Endothelial cell of umbilical vein (primary cell): ENCODE results near the gene GPHA2. TPM values are rescaled to one million over a fixed set of nuclear protein-coding genes. Genes with fewer than 3 reads are reported as not detected.

ENCODE experiments used
- BruUV-seq: library from RNA; stranded (reverse); fragments of 400-500 nt; replicated peaks from 2 replicates; lab custom pipeline; 2021; lab: Mats Ljungman, UMichigan
- CTCF ChIA-PET: fragments of 300-600, 350-600 bp; sonication (Branson Sonifier 250); formaldehyde crosslinking; loops from one replicate; lab custom pipeline; 2021; ENCODE audit warnings: antibody characterized with exemption, inconsistent platforms; lab: Charles Lee
- POLR2A ChIA-PET: fragments of 300-600, 350-600 bp; sonication (Branson Sonifier 250); formaldehyde crosslinking; loops from one replicate; lab custom pipeline; 2021; ENCODE audit warnings: antibody characterized with exemption, inconsistent platforms; lab: Charles Lee
- DNase-seq: peaks from one replicate; pipeline ENCODE4 v3.0.0-alpha.2; 2011; ENCODE audit warnings: low read depth, low spot score
- FAIRE-seq: peaks from 2 replicates; lab custom pipeline; 2011; peaks lifted over from hg19 to GRCh38; lab: Jason Lieb, UNC
- H2AFZ ChIP-seq: 2 replicates; pipeline ENCODE4 v1.6.0; 2012; ENCODE audit warnings: low read depth, low read length, control low read depth, inconsistent platforms
- H3K27ac ChIP-seq: 2 replicates; pipeline ENCODE4 v1.5.1; 2011; ENCODE audit warnings: low read depth, mild to moderate bottlenecking, control low read depth, low read length, moderate library complexity; ENCODE audit not compliant: insufficient read depth
- H3K27me3 ChIP-seq, 2 experiments: 2 replicates each; pipeline versions ENCODE4 v1.6.0 to v1.6.1; 2011; ENCODE audit warnings: low read length in 2 of 2, mixed read lengths in 1 of 2; ENCODE audit not compliant: control insufficient read depth in 2 of 2, insufficient read depth in 2 of 2
- H3K36me3 ChIP-seq, 2 experiments: 2 replicates in 1 of 2; 3 replicates in 1 of 2; pipeline ENCODE4 v1.5.1; 2011; ENCODE audit warnings: low read length in 2 of 2, mild to moderate bottlenecking in 1 of 2, moderate library complexity in 1 of 2; ENCODE audit not compliant: control insufficient read depth in 2 of 2, insufficient read depth in 2 of 2; ENCODE audit errors: extremely low read depth in 1 of 2
- H3K4me1 ChIP-seq: 3 replicates; pipeline ENCODE4 v1.5.1; 2011; ENCODE audit warnings: mild to moderate bottlenecking, low read length; ENCODE audit not compliant: control insufficient read depth, insufficient read depth; ENCODE audit errors: extremely low read depth
- H3K4me2 ChIP-seq: 2 replicates; pipeline ENCODE4 v1.6.1; 2011; ENCODE audit warnings: low read length, control low read depth, mixed read lengths; ENCODE audit not compliant: insufficient read depth
- H3K4me3 ChIP-seq, 3 experiments: fragments of 200-600 bp in 1 of 3; sonication (generic), shearing (Covaris generic) in 1 of 3; replicated peaks in 1 of 3; 2 replicates each; pipeline ENCODE4 v1.5.1; 2011 to 2016; ENCODE audit warnings: control low read depth in 3 of 3, low read length in 3 of 3, mild to moderate bottlenecking in 2 of 3, inconsistent platforms in 1 of 3, low read depth in 1 of 3, moderate library complexity in 1 of 3; ENCODE audit not compliant: insufficient read depth in 1 of 3
- H3K79me2 ChIP-seq: 2 replicates; pipeline ENCODE4 v1.6.0; 2012; ENCODE audit warnings: low read length, inconsistent platforms; ENCODE audit not compliant: control insufficient read depth, insufficient read depth
- H3K9ac ChIP-seq: replicated peaks from 2 replicates; pipeline ENCODE3; 2011; ENCODE audit warnings: low read length, control low read depth; ENCODE audit not compliant: insufficient read depth; ENCODE audit errors: extremely low read depth
- H3K9me1 ChIP-seq: replicated peaks from 3 replicates; pipeline ENCODE4 v1.6.0; 2011; ENCODE audit warnings: mild to moderate bottlenecking, low read length; ENCODE audit not compliant: control insufficient read depth, insufficient read depth; ENCODE audit errors: extremely low read depth
- H3K9me3 ChIP-seq: replicated peaks from 2 replicates; pipeline ENCODE4 v1.5.1; 2012; ENCODE audit warnings: low read length, inconsistent platforms; ENCODE audit not compliant: control insufficient read depth, insufficient read depth
- H4K20me1 ChIP-seq: replicated peaks from 2 replicates; pipeline ENCODE3; 2011; ENCODE audit warnings: mild to moderate bottlenecking, low read length; ENCODE audit not compliant: control insufficient read depth, insufficient read depth; ENCODE audit errors: extremely low read depth
- EZH2 ChIP-seq: IDR thresholded peaks from 2 replicates; pipeline ENCODE4 v1.6.1; 2012; ENCODE audit warnings: borderline replicate concordance, low read depth, mild to moderate bottlenecking, moderate library complexity, low read length, inconsistent platforms; ENCODE audit not compliant: severe bottlenecking
- FOS ChIP-seq: IDR thresholded peaks from 2 replicates; pipeline ENCODE4 v1.6.1; 2011; ENCODE audit warnings: mild to moderate bottlenecking, low read length, moderate library complexity, borderline replicate concordance; ENCODE audit not compliant: insufficient read depth
- GATA2 ChIP-seq: IDR thresholded peaks from 2 replicates; pipeline ENCODE4 v1.7.0; 2011; ENCODE audit warnings: low read depth, mild to moderate bottlenecking, moderate library complexity, mixed read lengths, low read length; ENCODE audit not compliant: insufficient read length, insufficient read depth
- JUN ChIP-seq: IDR thresholded peaks from 2 replicates; pipeline ENCODE4 v1.6.1; 2011; ENCODE audit warnings: borderline replicate concordance, low read depth; ENCODE audit not compliant: insufficient read length, insufficient read depth
- MYC ChIP-seq: IDR thresholded peaks from one replicate; pipeline ENCODE4 v1.6.1; 2011; ENCODE audit warnings: mild to moderate bottlenecking, low read depth, low read length
- POLR2A ChIP-seq: IDR thresholded peaks from 2 replicates; pipeline ENCODE4 v1.6.1; 2012; ENCODE audit warnings: low read depth, mild to moderate bottlenecking, control low read depth, low read length
- POLR2AphosphoS5 ChIP-seq: IDR thresholded peaks from 2 replicates; pipeline ENCODE4 v1.6.1; 2012; ENCODE audit warnings: low read depth, mild to moderate bottlenecking, control low read depth, low read length, moderate library complexity; ENCODE audit not compliant: insufficient read depth
- dilution Hi-C: fragments of 300-500 bp; cut with MboI; formaldehyde crosslinking; loops from one replicate; pipeline ENCODE4 v1.15.0; 2019; ENCODE audit warnings: low sequenced_read_pairs; ENCODE audit not compliant: extremely low pct_ligation_motif_present
- intact Hi-C: fragments of 100-400 bp; cut with micrococcal nuclease; formaldehyde crosslinking; loops from one replicate; pipeline ENCODE4 v1.10.0; 2022
- polyA plus RNA-seq, 4 experiments: library from polyadenylated mRNA; depleted of rRNA in 3 of 4; stranded (reverse) in 3 of 4; unstranded in 1 of 4; fragments of >200 nt; gene quantifications; 2 replicates each; pipeline versions ENCODE4 v1.2.1 to v1.2.3, GENCODE V29; 2011 to 2012; ENCODE audit warnings: missing spikeins in 1 of 4
- total RNA-seq: library from RNA; stranded (reverse); gene quantifications from 2 replicates; pipeline ENCODE4 v1.2.3, GENCODE V29; 2021
- TF ChIP-seq, protein P1 (sequence below): IDR thresholded peaks from 2 replicates; pipeline ENCODE4 v1.6.1; 2011; ENCODE audit not compliant: insufficient read depth, insufficient read length
- TF ChIP-seq, protein P2 (sequence below), 2 donors: IDR thresholded peaks; 1 replicate in 1 of 2; 2 replicates in 1 of 2; pipeline ENCODE4 v1.5.1; 2011; ENCODE audit warnings: low read length in 2 of 2, mild to moderate bottlenecking in 2 of 2, moderate library complexity in 2 of 2, control low read depth in 1 of 2, inconsistent platforms in 1 of 2, low read depth in 1 of 2; ENCODE audit not compliant: insufficient read depth in 1 of 2; ENCODE audit errors: extremely low read depth in 1 of 2

The GPHA2 gene
- total and polyA plus RNA-seq, 2 donors (not counting 3 experiments of a cell fraction or from before 2014, with no cell fraction given), result not detected

DNA sequence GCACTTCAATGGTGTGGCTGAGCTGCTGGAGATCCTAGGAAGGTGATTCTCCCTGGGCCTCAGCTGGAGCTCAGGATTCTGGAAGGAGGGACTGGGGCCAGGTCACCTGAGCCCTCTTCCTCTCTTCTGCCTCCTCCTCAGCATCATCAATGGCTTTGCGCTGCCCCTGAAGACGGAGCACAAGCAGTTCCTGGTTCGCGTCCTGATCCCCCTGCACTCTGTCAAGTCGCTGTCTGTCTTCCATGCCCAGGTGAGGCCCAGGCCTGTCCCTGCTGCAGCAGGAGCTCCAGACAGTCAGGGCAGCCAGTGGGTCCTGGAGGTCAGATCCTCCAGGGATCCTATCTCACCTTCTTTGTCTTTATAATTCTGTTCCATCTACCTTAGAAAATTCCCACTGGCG is 5.4 kb downstream of the GPHA2 start:
- no peak overlapping the region for H3K9ac ChIP-seq
- peaks cover 3 to 38% of the 10 kb centered on the region in 2 experiments for H3K36me3 ChIP-seq
- intact Hi-C loops, result no loop called here
- TF ChIP-seq POLR2A, result no peak
- TF ChIP-seq, protein P1, sequence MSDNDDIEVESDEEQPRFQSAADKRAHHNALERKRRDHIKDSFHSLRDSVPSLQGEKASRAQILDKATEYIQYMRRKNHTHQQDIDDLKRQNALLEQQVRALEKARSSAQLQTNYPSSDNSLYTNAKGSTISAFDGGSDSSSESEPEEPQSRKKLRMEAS, result no peak
- TF ChIP-seq POLR2AphosphoS5, result no peak
- TF ChIP-seq FOS, result no peak
- no peak for TF ChIP-seq JUN
- TF ChIP-seq GATA2, result no peak
- no peak for TF ChIP-seq MYC
- TF ChIP-seq, protein P2, sequence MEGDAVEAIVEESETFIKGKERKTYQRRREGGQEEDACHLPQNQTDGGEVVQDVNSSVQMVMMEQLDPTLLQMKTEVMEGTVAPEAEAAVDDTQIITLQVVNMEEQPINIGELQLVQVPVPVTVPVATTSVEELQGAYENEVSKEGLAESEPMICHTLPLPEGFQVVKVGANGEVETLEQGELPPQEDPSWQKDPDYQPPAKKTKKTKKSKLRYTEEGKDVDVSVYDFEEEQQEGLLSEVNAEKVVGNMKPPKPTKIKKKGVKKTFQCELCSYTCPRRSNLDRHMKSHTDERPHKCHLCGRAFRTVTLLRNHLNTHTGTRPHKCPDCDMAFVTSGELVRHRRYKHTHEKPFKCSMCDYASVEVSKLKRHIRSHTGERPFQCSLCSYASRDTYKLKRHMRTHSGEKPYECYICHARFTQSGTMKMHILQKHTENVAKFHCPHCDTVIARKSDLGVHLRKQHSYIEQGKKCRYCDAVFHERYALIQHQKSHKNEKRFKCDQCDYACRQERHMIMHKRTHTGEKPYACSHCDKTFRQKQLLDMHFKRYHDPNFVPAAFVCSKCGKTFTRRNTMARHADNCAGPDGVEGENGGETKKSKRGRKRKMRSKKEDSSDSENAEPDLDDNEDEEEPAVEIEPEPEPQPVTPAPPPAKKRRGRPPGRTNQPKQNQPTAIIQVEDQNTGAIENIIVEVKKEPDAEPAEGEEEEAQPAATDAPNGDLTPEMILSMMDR (IDR thresholded peaks at IDR 0.05; ENCODE audit: extremely low read depth in 1 of 2, insufficient read depth in 1 of 2, low read depth in 1 of 2, low read length in 2 of 2), result no peak
- TF ChIP-seq EZH2, result no peak
- no TSS peak for BruUV-seq
- no peaks in the 10 kb centered on the region for H4K20me1 ChIP-seq
- H3K9me3 ChIP-seq, result no peaks in the 10 kb centered on the region
- H3K4me3 ChIP-seq, result no peak overlapping the region
- H2AFZ ChIP-seq, result no peak overlapping the region
- ChIA-PET CTCF (interaction anchor here (0.6 to 2.0 kb wide), 3 partner anchors 10 to 67 kb away, joined by 3 to 7 read pairs (median 4); partner anchors contain the start of genes BATF2 and MAJIN), POLR2A (no interaction called here)
- no peaks in the 10 kb centered on the region for H3K9me1 ChIP-seq
- dilution Hi-C loops, result no loop called here
- no peaks in the 10 kb centered on the region for H3K79me2 ChIP-seq
- no peak overlapping the region for H3K27ac ChIP-seq
- no peaks in the 10 kb centered on the region for H3K27me3 ChIP-seq
- no peak overlapping the region for H3K4me2 ChIP-seq
- no peak for DNase-seq
- no peak for FAIRE-seq
- H3K4me1 ChIP-seq, result peaks cover 1% of the 10 kb centered on the region
